ENCODE data around the gene BNC2.
A peak's percentile ranks its signal among the peaks of the same experiment; 100 is the strongest.
"Not testable (repeated sequence)": the region's sequence is repeated elsewhere in the genome, so short reads cannot be mapped to it uniquely, and the experiment has no call there.

Gene BNC2

GRCh38 chr9:16500386-16500785 lies 370.1 kb downstream of the BNC2 start:
- DNase-seq (ENCODE audit: low read depth): no peak

- no peak for DNase-seq (ENCODE audit: low read depth)
Measured at GRCh38 chr9:16499892-16500291, 370.6 kb downstream of the BNC2 start.

- DNase-seq (ENCODE audit: low read depth): no peak
Measured at GRCh38 chr9:16496908-16497307, 373.6 kb downstream of the BNC2 start.

- no peak for DNase-seq (ENCODE audit: low read depth)
Measured at GRCh38 chr9:16487915-16488314, 382.6 kb downstream of the BNC2 start.

- no peak for DNase-seq (ENCODE audit: low read depth)
Measured at GRCh38 chr9:16485575-16486321, 384.7 kb downstream of the BNC2 start.

GRCh38 chr9:16485160-16485559 lies 385.3 kb downstream of the BNC2 start:
- DNase-seq (ENCODE audit: low read depth): no peak

- peak; percentile 40 for DNase-seq (ENCODE audit: low read depth)
Measured at GRCh38 chr9:16484744-16485143, 385.7 kb downstream of the BNC2 start.

GRCh38 chr9:16484180-16484579 lies 386.3 kb downstream of the BNC2 start:
- no peak for DNase-seq (ENCODE audit: low read depth)

GRCh38 chr9:16482764-16483163 lies 387.7 kb downstream of the BNC2 start:
- no peak for DNase-seq (ENCODE audit: low read depth)

- DNase-seq (ENCODE audit: low read depth): not testable (repeated sequence)
Measured at GRCh38 chr9:16480584-16480983, 389.9 kb downstream of the BNC2 start.

GRCh38 chr9:16475996-16476395 lies 394.5 kb downstream of the BNC2 start:
- DNase-seq (ENCODE audit: low read depth): no peak

GRCh38 chr9:16475257-16475656 lies 395.2 kb downstream of the BNC2 start:
- no peak for DNase-seq (ENCODE audit: low read depth)

GRCh38 chr9:16469184-16469583 lies 401.3 kb downstream of the BNC2 start:
- DNase-seq (ENCODE audit: low read depth): no peak

GRCh38 chr9:16461851-16462250 lies 408.6 kb downstream of the BNC2 start:
- no peak for DNase-seq (ENCODE audit: low read depth)

- no peak for DNase-seq (ENCODE audit: low read depth)
Measured at GRCh38 chr9:16461137-16461840, 409.2 kb downstream of the BNC2 start.

GRCh38 chr9:16460696-16461095 lies 409.8 kb downstream of the BNC2 start:
- DNase-seq (ENCODE audit: low read depth): no peak

- DNase-seq (ENCODE audit: low read depth): no peak
Measured at GRCh38 chr9:16459421-16460148, 410.9 kb downstream of the BNC2 start.

GRCh38 chr9:16458696-16459420 lies 411.6 kb downstream of the BNC2 start:
- no peak for DNase-seq (ENCODE audit: low read depth)

GRCh38 chr9:16455842-16456241 lies 414.6 kb downstream of the BNC2 start:
- no peak for DNase-seq (ENCODE audit: low read depth)

- no peak for DNase-seq (ENCODE audit: low read depth)
Measured at GRCh38 chr9:16453390-16453789, 417.1 kb downstream of the BNC2 start.

GRCh38 chr9:16450578-16450977 lies 419.9 kb downstream of the BNC2 start:
- no peak for DNase-seq (ENCODE audit: low read depth)

- no peak for DNase-seq (ENCODE audit: low read depth)
Measured at GRCh38 chr9:16450043-16450442, 420.4 kb downstream of the BNC2 start.
